Kidney epithelial cell (primary cell): ENCODE data around the gene TEX48. TPM values are rescaled to one million over a fixed set of nuclear protein-coding genes. Genes with fewer than 3 reads are reported as not detected.
A peak's percentile ranks its signal among the peaks of the same experiment; 100 is the strongest.

ENCODE experiments used
- DNase-seq: peaks from one replicate; pipeline ENCODE4 v3.0.0-alpha.2; 2010; ENCODE audit warnings: low read depth
- H3K27me3 ChIP-seq: 2 replicates; pipeline ENCODE4 v1.6.0; 2011; ENCODE audit warnings: low read length; ENCODE audit not compliant: control insufficient read depth, insufficient read depth
- H3K36me3 ChIP-seq: 2 replicates; pipeline ENCODE4 v1.5.1; 2011; ENCODE audit warnings: low read length; ENCODE audit not compliant: control insufficient read depth, insufficient read depth
- H3K4me3 ChIP-seq: 2 replicates; pipeline ENCODE4 v1.5.1; 2011; ENCODE audit warnings: low read depth, mild to moderate bottlenecking, control low read depth, low read length
- total RNA-seq: library from RNA; depleted of rRNA; stranded (reverse); fragments of >200 nt; gene quantifications from 2 replicates; pipeline ENCODE4 v1.2.3, GENCODE V29; 2015
- TF ChIP-seq, protein P1 (sequence below): IDR thresholded peaks from 2 replicates; pipeline ENCODE4 v1.5.1; 2011; ENCODE audit warnings: mild to moderate bottlenecking, moderate library complexity, low read length, control low read depth, inconsistent platforms; ENCODE audit not compliant: insufficient read depth, poor library complexity, severe bottlenecking

The TEX48 gene
- total RNA-seq, 1 donor from 2014 or later = not detected

DNA sequence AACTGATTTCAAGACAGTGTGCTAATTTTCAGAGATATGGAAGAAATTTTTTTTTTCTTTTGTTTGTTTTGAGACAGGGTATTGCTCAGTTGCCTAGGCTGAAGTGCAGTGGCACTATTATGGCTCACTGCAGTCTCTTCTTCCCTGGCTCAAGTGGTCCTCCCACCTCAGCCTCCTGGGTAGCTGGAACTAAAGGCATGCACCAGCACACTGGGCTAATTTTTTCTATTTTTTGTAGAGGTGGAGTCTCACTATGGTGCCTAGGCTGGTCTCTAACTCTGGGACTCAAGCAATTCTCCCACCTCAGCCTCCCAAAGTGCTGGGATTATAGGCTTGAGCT is 9.9 kb upstream of the TEX48 start:
- Histone ChIP-seq H3K36me3 (no peaks in the 10 kb centered on the region), H3K4me3 (no peak overlapping the region), H3K27me3 (no peaks in the 10 kb centered on the region)
- TF ChIP-seq, protein P1, sequence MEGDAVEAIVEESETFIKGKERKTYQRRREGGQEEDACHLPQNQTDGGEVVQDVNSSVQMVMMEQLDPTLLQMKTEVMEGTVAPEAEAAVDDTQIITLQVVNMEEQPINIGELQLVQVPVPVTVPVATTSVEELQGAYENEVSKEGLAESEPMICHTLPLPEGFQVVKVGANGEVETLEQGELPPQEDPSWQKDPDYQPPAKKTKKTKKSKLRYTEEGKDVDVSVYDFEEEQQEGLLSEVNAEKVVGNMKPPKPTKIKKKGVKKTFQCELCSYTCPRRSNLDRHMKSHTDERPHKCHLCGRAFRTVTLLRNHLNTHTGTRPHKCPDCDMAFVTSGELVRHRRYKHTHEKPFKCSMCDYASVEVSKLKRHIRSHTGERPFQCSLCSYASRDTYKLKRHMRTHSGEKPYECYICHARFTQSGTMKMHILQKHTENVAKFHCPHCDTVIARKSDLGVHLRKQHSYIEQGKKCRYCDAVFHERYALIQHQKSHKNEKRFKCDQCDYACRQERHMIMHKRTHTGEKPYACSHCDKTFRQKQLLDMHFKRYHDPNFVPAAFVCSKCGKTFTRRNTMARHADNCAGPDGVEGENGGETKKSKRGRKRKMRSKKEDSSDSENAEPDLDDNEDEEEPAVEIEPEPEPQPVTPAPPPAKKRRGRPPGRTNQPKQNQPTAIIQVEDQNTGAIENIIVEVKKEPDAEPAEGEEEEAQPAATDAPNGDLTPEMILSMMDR = no peak
- DNase-seq = no peak

DNA sequence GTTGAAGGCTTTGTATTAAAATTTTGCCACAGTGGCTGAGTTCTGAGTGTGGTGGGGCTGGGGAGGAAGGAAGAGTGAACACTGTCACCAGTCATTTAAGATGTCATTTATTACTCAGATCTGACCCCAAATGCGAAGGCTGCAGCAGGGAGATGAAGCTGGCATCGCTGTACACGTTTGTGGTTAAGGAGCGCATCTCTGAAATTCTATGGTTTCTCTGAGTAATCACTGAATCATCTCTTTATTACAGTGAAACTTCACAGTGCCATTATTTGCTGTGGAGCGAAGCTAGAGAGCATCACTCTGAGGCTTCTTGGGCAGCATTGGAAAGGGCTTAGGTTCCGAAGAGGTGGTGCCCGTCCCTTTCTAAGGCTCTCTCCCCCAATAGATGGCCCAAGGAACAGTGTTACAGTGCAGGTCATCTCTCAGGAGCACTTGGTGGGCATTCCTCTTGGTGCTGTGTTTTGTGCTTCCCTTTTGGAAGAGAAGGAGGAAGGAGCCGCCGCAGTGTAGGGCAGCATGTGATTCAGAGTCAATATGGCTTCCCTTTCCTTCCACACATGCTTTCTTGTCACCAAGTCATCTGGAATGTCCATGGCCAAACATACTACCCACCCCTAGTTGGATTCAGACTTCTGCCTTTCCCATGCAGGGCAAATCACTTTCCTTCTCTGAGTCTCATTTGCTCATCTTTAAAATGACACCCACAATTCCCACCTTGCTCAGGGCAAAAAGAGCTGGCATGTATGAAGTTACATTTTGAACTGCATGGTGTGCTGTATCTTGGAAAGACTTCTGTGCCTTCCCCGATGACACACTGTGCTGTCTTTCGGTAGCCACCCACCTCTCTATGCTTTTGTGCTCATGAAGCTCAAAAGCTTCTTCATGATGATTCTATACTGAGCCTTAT is 9.3 kb upstream of the TEX48 start:
- no peak overlapping the region for H3K4me3 ChIP-seq
- no peaks in the 10 kb centered on the region for H3K36me3 ChIP-seq
- DNase-seq = peak; percentile 86
- H3K27me3 ChIP-seq = no peaks in the 10 kb centered on the region
- TF ChIP-seq, protein P1 = no peak

DNA sequence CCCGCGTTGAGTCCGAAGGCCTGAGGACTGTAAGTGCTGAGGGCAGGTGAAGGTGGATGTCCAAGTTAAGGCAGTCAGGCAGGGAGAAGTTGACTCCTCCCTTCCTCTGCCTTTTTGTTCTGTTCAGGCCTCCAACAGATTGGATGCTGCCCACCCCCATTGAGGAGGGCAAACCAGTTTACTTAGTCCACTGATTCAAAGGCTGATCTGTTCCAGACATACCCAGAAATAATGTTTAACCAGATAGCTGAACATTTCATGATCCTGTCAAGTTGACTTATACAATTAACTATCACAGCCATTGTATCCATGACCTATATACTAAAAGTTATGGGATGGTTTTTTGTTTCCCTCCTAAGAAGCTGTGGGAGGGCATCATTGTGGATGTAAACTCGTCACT is 8.3 kb upstream of the TEX48 start:
- no peaks in the 10 kb centered on the region for H3K36me3 ChIP-seq
- no peak for DNase-seq
- H3K27me3 ChIP-seq = no peaks in the 10 kb centered on the region
- no peak overlapping the region for H3K4me3 ChIP-seq
- TF ChIP-seq, protein P1 = no peak

DNA sequence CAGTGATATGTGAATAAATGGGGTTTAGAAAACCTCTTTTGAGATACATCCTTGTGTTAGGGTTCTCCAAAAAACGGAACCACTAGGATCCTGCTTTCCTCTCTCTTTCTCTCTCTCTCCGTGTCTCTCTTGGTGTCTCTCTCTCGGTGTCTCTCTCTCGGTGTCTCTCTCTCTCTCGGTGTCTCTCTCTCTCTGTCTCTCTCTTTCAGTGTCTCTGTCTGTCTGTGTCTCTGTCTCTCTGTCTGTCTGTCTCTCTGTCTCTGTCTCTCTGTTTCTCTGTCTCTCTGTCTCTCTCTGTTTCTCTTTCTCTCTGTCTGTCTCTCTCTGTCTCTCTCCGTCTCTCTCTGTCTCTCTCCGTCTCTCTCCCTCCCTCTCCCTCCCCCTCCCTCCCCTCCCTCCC is 7.8 kb upstream of the TEX48 start:
- Histone ChIP-seq H3K27me3 (no peaks in the 10 kb centered on the region), H3K36me3 (no peaks in the 10 kb centered on the region), H3K4me3 (no peak overlapping the region)
- TF ChIP-seq, protein P1 = no peak
- DNase-seq = no peak

DNA sequence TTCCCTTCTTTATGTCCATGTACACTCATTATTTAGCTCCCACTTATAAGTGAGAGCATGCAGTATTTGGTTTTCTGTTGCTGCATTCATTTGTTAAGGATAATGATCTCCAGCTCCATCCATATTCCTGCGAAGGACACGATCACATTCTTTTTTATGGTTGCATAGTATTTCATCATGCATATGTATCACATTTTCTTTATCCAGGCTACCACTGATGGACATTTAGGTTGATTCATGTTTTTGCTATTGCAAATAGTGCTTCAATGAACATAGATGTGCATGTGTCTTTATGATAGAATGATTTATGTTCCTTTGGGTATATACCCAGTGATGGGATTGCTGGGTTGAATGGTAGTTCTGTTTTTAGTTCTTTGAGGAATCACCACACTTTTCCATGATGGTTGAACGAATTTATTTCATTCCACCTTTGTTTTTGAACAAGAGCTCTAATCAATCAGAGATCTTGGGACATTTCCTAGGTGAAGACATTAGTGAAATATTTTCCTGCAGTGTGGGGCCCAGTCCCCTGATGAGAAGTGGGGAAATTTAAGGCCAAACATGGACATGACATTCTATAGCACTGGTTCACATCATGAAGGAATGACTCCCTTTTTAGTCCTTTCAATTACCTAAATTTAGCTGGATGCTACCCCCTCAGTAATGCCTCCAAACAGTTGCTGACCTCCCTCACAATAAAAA is 7.1 kb upstream of the TEX48 start:
- Histone ChIP-seq H3K27me3 (no peaks in the 10 kb centered on the region), H3K4me3 (no peak overlapping the region), H3K36me3 (no peaks in the 10 kb centered on the region)
- TF ChIP-seq, protein P1 = no peak
- no peak for DNase-seq
